Ramos (cell line): ENCODE data around the gene OVOL2.

Source experiments
- in situ Hi-C: fragments of 300-500 bp; cut with MboI; formaldehyde crosslinking; loops from one replicate; pipeline ENCODE4 v1.14.3; 2022; ENCODE audit warnings: low sequenced_read_pairs; ENCODE audit not compliant: unreplicated experiment

OVOL2 gene

GRCh38 chr20:18018100-18018499 lies 39.6 kb downstream of the OVOL2 start:
- in situ Hi-C loops, result no loop called here

- in situ Hi-C loops, result no loop called here
These were observed 40.9 kb downstream of the OVOL2 start for GRCh38 chr20:18016772-18017171.

GRCh38 chr20:18014411-18014810 lies 43.3 kb downstream of the OVOL2 start:
- in situ Hi-C loops, result no loop called here

- in situ Hi-C loops, result no loop called here
These were observed 44.8 kb downstream of the OVOL2 start for GRCh38 chr20:18012901-18013300.

GRCh38 chr20:18011951-18012645 lies 45.6 kb downstream of the OVOL2 start:
- in situ Hi-C loops, result no loop called here

- in situ Hi-C loops, result no loop called here
These were observed 46.2 kb downstream of the OVOL2 start for GRCh38 chr20:18011482-18011881.

GRCh38 chr20:18009116-18009515 lies 48.6 kb downstream of the OVOL2 start:
- in situ Hi-C loops, result no loop called here

GRCh38 chr20:18007534-18008292 lies 50.0 kb downstream of the OVOL2 start:
- in situ Hi-C loops, result no loop called here

- in situ Hi-C loops, result no loop called here
These were observed 51.0 kb downstream of the OVOL2 start for GRCh38 chr20:18006684-18007083.

- in situ Hi-C loops, result no loop called here
These were observed 51.7 kb downstream of the OVOL2 start for GRCh38 chr20:18005990-18006364.

GRCh38 chr20:18005170-18005989 lies 52.3 kb downstream of the OVOL2 start:
- in situ Hi-C loops, result no loop called here

GRCh38 chr20:18004384-18005031 lies 53.2 kb downstream of the OVOL2 start:
- in situ Hi-C loops, result no loop called here

- in situ Hi-C loops, result no loop called here
These were observed 53.8 kb downstream of the OVOL2 start for GRCh38 chr20:18003897-18004296.

GRCh38 chr20:18001131-18001921 lies 56.4 kb downstream of the OVOL2 start:
- in situ Hi-C loops, result no loop called here

GRCh38 chr20:17999566-17999965 lies 58.1 kb downstream of the OVOL2 start:
- in situ Hi-C loops, result loop anchor here (10.0 kb wide), 1 partner anchor 325 kb away; no protein-coding TSS in a partner anchor

GRCh38 chr20:17998446-17998845 lies 59.3 kb downstream of the OVOL2 start:
- in situ Hi-C loops, result loop anchor here (10.0 kb wide), 1 partner anchor 324 kb away; no protein-coding TSS in a partner anchor

- in situ Hi-C loops, result loop anchor here (10.0 kb wide), 1 partner anchor 321 kb away; no protein-coding TSS in a partner anchor
These were observed 61.5 kb downstream of the OVOL2 start for GRCh38 chr20:17995967-17996819.

- in situ Hi-C loops, result loop anchor here (10.0 kb wide), 1 partner anchor 319 kb away; no protein-coding TSS in a partner anchor
These were observed 64.2 kb downstream of the OVOL2 start for GRCh38 chr20:17993546-17993945.
